ENCODE data around the gene WDR45.

GRCh38 chrX:49108641-49109040, 29.0 kb upstream of the WDR45 start:
- TF ChIP-seq POLR2A (IDR thresholded peaks at IDR 0.05), result no peak
- TF ChIP-seq CTCF (IDR thresholded peaks at IDR 0.05), result no peak
- TF ChIP-seq EP300 (IDR thresholded peaks at IDR 0.05), result no peak
